ENCODE data around the gene WDR20.

- TF ChIP-seq CTCF (IDR thresholded peaks at IDR 0.05; ENCODE audit: low read depth, low read length, poor library complexity, severe bottlenecking) (no peak), EZH2phosphoT487 (IDR thresholded peaks at IDR 0.05; ENCODE audit: borderline replicate concordance, low read length) (no peak)
Observed at GRCh38 chr14:102117852-102118251, 21.8 kb upstream of the WDR20 start.
